HG03039 (cell line): ENCODE data around the gene IFITM2.
"Not testable (repeated sequence)": the region's sequence is repeated elsewhere in the genome, so short reads cannot be mapped to it uniquely, and the experiment has no call there.

ENCODE experiments used
- ATAC-seq: cut with Tn5 transposase; IDR thresholded peaks from one replicate; pipeline ENCODE4 v1.9.1; 2021; ENCODE audit warnings: mild to moderate bottlenecking, moderate library complexity; ENCODE audit not compliant: unreplicated experiment

Gene IFITM2

GRCh38 chr11:306645-307371 lies 808 bp upstream of the IFITM2 start:
- ATAC-seq: no peak

- ATAC-seq: not testable (repeated sequence)
Observed at GRCh38 chr11:308740-309665, 1.4 kb downstream of the IFITM2 start.

GRCh38 chr11:309979-310572 lies 2.5 kb downstream of the IFITM2 start:
- not testable (repeated sequence) for ATAC-seq

DNA sequence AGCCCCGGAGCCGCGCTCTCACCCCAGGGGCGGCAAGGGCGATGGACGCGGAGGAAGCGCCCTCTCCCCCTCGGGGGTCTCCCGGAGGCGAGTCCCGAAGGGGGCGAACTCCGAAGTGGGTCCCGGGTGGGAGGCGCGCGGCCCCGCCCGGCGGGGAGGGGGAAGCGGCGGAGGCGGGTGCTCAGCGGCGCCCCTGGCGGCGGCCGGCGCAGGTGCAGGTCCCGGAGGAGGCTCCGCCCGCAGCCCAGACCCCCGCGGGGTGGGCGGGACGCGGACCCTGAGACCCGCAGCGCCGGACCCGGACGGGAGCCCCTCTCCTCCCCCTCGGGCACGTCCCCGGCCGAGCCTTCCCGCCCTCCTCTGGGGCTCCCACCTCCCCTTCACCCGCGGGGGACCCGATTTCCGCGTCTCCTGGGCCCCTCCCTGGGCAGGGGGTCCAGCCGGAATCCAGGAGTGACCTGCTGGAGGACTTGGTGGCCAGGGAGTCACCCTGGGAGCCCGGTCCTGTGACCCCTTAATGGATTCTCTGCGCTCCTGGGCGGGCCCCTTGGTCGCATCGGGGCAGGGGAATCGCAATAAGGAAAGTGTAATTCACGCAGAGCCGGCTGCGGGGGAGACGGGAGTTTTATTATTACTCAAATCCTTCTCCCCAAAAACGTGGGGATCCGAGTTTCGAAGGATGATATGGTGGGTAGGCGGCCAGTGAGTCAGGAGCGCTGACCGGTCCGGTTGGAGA lies 3.6 kb downstream of the IFITM2 start:
- peak; percentile 32 for ATAC-seq

GRCh38 chr11:312092-312816 lies 4.6 kb downstream of the IFITM2 start:
- no peak for ATAC-seq

DNA sequence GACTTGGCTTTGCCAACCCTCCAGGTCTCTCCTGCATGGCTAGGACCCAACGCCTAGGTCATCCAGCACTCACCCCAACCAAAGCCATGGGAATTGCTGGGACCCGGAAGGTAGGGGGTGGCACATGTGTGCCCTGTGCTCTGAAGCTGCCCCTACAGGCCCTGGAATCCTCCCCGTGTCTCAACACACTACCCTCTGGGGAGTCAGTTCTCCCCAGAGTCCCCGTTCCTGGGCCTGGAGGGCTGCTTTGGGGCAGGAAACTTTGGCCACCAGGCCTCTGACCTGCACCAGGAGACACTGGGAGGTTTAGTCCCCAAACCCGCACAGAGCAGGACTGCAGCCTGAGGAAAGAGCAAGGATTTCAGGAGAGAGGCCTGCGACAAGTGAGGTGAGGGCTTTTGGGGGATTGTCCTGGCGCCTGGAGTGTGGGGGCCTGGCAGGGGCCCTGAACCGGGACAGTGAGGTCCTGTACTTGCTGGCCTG lies 5.7 kb downstream of the IFITM2 start:
- no peak for ATAC-seq

- no peak for ATAC-seq
Observed at GRCh38 chr11:313787-314553, 6.4 kb downstream of the IFITM2 start, which contains the start of gene IFITM1. TSS of gene IFITM1 (plus strand) at chr11:314040. CDS start at chr11:314171, 131 bp downstream.

DNA sequence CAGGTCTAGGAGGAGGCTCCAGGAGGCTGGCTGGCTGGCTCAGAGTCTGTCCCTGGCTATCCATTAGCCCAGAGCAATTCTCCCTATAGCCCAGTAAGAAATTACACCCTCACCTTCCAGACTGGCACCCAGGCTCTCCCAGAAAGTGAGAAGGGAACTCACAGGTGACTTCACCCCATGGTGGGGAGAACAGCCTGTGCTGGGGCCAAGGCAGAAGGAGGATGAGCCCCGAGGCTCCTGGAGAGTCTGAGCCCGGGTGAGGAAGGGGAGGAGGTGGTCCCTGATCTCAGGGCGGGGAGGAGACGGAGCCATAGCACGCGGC lies 6.9 kb downstream of the IFITM2 start:
- ATAC-seq: not testable (repeated sequence)

- ATAC-seq: no peak
Observed at GRCh38 chr11:315051-315481, 7.5 kb downstream of the IFITM2 start.

DNA sequence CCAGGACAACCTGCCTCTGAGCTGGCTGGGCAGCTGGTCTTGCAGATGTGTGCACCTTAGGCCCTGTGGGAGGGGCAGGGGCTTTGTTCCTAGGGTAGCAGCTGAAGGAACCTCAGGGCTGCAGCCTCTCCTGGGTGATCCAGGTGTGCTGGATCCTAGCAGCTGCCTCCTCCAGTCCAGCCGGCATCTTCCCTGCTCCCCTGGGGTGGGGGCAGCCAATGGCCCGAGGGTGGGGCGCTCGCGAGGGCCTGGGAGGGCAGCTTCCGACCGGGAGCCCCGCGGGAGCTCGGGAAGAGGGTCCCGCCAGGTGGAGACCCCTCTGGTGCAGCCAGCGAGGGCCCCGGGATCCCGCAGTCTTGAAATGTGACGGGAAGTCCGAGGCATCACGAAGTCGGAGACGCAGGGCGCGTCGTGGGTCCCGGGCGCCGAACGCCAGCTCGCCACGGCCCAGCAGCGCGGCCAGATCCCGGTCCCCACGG lies 7.9 kb downstream of the IFITM2 start:
- ATAC-seq: no peak

DNA sequence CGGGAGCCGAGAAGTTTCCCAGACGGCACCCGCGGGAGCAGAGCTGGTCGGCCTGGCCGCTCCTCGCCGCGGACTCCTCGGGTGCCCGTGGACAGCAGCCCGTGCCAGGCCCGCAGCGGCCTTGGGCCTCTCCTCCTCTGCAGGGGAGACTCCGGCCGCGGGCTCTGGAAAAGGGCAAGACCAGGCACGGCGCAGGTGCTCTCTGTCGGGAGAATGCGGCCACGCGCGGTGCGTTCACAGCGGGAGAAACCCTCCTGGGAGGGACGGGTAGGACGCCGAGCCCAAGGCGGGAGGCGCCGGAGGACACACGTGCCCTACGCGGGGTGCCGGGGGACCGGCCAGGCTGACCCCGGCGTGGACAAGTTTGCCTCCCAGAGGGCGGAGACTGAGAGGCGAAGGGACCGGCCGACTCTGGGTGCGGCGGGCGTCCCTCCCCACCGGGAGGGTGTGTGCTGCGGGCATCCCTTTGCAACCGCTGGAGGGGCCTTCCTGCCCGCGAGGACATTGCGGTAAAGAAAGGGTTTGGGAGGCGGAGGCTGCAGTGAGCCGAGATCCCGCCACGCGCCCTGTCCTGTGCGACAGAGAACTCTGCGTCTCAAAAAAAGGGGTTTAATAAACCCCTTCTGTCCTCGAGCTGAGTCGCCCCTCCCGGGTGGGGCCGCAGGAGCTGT lies 8.6 kb downstream of the IFITM2 start:
- ATAC-seq: no peak

DNA sequence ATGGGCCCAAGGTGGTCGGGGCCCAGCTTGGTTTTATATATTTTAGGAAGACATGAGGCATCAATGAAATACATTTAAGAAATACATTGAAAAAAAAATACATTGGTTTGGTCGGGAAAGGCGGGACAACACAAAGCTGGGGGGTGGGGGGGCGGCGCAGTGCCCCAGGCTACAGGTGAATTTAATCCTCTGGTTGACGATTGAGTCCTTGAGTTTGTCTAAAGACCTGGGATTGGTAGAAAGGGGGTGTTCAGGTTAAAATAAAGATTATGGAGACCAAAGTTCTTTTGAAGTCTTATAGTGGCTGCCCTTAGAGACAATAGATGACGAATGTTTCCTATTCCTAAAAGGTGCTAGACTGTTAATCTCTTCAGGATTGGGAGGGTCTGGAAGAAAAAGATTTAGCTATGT lies 9.3 kb downstream of the IFITM2 start:
- no peak for ATAC-seq

DNA sequence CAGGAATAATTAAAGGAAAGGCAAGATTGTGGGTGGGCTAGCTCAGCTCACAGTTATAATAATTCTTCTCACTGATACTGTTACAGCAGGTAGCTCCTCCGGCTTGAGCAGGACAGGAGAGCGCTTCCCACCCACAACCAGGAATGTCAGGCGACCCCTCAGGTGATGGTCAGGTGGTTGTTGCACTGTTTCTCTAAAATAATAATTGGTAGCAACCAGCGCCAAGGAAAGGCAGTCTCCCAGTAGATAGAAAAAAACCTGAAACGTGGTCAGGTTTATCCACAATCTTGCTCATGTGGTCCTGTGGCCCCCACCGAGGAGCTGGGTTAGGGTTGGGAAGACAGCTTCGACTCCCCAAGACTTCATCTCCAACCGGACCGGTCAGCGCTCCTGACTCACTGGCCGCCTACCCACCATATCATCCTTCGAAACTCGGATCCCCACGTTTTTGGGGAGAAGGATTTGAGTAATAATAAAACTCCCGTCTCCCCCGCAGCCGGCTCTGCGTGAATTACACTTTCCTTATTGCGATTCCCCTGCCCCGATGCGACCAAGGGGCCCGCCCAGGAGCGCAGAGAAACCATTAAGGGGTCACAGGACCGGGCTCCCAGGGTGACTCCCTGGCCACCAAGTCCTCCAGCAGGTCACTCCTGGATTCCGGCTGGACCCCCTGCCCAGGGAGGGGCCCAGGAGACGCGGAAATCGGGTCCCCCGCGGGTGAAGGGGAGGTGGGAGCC lies 10.2 kb downstream of the IFITM2 start:
- ATAC-seq: not testable (repeated sequence)

DNA sequence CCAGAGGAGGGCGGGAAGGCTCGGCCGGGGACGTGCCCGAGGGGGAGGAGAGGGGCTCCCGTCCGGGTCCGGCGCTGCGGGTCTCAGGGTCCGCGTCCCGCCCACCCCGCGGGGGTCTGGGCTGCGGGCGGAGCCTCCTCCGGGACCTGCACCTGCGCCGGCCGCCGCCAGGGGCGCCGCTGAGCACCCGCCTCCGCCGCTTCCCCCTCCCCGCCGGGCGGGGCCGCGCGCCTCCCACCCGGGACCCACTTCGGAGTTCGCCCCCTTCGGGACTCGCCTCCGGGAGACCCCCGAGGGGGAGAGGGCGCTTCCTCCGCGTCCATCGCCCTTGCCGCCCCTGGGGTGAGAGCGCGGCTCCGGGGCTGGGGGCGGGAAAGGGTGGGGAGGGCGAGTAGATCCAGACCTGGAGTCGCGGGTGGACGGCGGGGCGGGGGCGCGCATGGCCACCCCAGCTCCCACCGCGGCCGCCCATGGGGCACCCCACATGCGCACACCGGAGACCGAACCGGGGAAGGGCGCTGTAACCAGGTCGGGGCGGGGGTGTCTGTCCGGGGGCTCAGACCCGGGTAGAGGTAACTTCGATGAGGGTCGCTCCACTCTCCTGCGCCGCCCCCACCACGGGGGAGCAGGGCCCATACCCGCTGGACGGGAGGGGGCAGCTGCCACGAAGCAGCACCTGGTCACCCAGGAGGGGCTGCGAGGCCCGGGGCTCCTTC lies 10.9 kb downstream of the IFITM2 start:
- peak; percentile 38 for ATAC-seq

GRCh38 chr11:319121-319887 lies 11.7 kb downstream of the IFITM2 start:
- ATAC-seq: peak; percentile 22

- not testable (repeated sequence) for ATAC-seq
Observed at GRCh38 chr11:319888-320273, 12.3 kb downstream of the IFITM2 start.

GRCh38 chr11:324156-324555 lies 16.5 kb downstream of the IFITM2 start:
- ATAC-seq: no peak
